GM10847 (cell line): ENCODE data around the gene PTPRE.

Source experiments
- POLR2A ChIP-seq: IDR thresholded peaks from 2 replicates; pipeline ENCODE4 v1.6.1; 2011; ENCODE audit not compliant: insufficient read length; ENCODE audit errors: extremely low read depth

Gene PTPRE

DNA sequence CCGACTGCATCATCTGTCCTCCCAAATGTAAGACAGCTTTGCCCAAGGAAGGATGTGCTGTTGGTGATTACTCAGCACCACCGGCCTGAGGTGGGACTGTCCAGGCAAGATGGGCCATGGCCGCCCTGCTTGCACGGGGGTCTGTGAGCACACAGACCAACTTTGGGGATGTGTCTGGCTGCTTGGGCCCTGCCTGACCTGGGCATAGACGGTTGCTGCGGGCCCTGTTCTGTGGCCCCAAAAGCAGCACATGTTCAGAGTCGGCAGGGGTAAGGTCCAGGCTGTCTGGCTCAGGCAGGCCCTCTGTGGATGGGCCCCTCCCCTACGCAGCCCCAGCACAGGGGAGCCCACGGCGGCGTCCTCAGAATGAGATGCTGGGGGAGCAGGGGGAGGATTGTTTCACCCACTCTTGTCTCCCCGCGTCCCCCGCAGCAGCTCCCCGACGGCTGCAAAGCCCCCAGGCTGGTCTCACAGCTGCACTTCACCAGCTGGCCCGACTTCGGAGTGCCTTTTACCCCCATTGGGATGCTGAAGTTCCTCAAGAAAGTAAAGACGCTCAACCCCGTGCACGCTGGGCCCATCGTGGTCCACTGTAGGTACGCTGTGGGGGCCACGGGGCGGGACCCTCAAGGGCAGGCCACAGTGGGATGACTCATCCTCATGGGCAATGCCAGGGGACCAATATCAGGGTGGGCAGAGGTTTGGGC is 160.9 kb downstream of the PTPRE start:
- no peak for TF ChIP-seq POLR2A

DNA sequence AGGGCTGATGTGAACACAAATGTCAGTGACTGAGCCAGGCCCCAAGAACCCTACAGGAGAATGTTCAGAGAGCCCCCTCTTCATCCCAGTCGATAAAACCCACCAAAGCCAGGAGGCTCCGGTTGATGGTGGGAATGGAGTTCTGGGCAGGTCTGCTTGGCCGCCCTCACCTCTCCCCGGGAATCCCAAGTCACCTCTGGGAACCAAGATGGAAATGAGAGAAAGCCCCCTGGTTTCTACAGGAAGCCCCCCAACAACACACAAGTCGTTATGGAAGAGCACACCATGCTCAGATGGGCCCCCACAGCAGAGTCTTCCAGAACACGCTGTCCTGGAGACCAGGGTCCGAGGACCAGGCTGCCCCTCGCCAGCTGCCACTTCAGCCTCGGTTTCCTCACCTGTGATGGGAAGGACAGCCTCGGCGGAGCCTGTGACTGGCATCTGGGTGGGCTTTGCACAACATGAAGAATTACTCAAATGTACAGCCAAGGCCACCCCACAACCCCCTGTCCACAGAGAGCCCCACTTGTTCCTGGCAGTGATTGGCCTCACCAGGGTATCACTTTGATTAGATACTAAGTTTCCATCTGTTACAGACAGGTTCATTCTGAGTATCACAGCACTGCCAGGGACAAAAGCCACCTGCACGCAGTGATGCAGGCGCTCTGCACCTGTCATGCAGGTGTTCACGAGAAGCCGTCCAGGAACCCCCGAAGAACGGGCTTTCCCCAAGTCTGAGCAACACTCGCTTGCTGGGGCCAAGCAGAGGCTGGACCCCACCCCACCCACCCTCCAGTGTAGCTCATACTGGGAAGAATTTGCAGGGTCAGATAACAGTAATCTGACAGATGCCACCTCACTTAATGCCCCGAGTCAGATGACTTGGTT is 161.7 kb downstream of the PTPRE start:
- no peak for TF ChIP-seq POLR2A

DNA sequence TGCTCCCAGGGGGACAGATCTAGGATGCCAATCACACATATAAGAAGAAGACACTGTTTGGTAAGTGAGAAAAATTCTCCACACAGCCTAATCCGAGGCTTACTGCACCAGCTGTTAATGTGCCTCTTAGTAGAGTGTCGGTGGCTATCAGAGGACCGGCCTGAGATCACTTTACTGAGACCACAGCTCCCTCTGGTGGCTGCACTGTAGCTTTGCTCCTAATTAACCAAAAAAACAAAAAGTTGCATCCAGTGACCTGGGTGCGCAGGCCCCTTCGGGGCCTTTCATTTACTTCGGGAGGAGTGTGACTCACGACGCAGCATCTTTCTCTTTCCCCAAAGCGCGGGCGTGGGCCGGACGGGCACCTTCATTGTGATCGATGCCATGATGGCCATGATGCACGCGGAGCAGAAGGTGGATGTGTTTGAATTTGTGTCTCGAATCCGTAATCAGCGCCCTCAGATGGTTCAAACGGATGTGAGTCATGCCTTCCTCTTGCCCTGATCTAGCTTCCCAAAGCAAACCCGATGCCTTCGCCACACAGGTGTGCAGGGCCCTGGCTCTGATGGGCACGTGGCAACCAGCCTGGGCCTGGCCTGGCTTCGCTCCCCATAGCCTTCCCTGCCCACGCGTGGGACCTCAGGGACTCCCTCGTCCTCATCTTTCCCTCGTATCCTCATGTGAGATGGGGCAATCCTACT is 162.6 kb downstream of the PTPRE start:
- TF ChIP-seq POLR2A: no peak

DNA sequence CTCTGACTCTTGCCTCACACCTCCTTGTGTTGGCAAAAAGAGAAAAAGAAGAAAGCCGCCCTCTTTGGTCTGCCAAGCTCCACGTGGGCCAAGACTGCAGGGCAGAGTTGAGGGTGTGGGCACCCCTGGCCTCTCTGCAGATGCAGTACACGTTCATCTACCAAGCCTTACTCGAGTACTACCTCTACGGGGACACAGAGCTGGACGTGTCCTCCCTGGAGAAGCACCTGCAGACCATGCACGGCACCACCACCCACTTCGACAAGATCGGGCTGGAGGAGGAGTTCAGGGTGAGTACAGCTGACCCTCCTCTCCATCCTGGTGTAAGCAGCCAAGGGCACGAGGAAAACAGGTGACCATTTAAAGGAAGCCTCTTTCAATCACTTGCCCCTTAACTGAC is 163.3 kb downstream of the PTPRE start:
- TF ChIP-seq POLR2A: no peak

DNA sequence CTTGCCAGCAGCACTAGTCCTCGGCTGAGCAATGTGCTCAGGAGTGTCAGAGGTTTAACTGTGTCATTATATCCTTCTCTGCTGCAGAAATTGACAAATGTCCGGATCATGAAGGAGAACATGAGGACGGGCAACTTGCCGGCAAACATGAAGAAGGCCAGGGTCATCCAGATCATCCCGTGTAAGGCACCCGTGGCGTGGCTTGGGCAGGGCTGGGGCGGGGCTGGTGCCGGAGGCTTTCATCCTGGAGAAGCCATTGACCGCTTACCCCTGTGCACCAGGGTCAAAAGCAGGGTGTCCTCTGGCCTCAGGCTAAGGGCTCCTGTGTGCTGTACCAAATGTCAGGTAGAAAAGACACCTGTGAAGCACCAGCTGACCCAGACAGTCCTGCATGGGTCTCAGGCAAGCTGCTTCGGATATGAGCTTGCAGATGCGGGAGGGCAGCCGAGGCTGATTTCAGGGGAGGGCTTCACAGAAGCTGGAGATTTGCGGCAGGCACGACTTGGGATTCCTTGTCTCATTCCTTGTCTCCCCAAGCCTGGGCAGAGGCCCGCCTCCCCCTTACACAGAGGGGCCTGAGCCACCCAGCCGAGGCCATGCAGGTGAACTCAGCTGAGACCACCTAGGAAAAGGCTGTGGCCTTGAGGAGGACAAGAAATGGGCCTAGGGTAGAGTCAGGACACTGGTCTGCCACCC is 164.0 kb downstream of the PTPRE start:
- TF ChIP-seq POLR2A: no peak

DNA sequence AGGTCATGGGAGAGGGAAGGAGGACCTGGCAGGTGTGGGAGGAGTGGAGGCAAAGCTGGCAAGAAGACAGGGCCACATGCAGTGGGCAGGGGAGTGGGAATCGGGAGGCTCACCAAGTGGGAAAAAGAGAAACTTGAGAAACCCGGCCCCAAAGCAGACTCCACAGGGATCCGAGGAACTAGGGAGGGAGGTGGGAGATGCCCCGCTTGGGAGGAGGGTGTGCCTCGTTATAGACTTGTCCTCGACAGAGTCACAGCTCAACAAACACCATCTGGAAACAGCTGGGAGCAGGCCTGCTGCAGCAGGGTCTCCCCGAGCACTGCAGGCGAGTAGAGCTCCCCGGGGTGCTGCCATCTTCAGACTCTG is 164.5 kb downstream of the PTPRE start:
- TF ChIP-seq POLR2A: no peak

DNA sequence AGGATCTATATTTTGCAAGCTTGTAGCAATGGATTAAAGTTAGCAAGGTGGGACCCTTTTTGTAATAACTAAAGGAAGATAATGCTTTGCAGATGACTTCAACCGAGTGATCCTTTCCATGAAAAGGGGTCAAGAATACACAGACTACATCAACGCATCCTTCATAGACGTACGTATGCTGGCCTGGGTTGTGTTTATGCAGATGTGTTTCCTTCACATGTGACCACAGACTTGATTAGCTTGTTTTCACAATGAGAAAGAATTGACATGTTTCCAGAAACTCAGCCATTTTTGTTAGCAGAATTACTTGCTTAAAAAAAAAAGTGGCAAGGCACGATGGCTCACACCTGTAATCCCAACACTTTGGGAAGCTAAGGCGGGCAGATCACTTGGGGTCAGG is 165.1 kb downstream of the PTPRE start:
- TF ChIP-seq POLR2A: no peak

DNA sequence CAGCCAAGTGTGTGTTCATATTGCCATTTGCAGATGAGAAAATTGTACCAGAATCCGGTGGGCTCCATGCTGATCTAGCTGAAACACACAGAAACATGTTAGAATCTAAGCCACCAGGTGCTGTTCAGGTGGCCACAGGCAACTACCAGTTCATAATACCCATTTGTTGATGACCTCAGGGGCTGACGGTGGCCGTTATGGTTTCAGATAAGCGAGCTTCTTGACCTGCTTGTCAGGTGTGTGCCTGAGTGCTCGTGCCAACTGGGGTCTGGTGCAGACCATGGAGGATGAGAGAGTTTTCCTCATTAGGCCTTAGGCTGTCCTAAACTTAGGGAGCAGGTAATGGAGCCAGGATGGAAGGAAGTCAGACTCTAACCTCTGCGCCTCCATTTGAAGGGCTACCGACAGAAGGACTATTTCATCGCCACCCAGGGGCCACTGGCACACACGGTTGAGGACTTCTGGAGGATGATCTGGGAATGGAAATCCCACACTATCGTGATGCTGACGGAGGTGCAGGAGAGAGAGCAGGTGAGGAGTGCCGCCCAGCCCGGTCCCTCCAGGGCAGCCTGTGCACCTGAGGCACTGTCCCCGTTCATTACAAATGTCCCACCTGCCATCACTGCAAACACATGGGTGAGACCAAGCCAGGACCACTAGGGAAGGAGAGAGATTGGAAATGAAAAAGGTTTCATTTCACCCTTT is 166.2 kb downstream of the PTPRE start:
- TF ChIP-seq POLR2A: no peak

DNA sequence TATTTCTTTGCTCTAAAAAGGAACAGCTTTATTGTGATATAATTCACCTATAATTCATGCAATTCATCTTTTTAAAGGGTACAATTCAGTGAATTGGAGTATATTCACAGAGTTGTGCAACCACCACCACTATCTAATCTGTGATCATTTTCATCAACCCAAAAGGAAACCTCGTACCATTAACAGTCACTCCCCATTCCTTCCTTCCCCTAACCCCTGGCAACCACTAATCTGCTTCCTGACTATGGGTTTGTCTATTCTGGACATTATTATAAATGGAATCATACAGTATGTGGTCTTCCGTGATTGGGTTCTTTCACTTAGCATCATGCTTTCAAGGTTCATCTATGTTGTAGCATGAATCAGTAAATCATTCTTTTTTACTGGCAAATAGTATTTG is 167.0 kb downstream of the PTPRE start:
- TF ChIP-seq POLR2A: no peak

DNA sequence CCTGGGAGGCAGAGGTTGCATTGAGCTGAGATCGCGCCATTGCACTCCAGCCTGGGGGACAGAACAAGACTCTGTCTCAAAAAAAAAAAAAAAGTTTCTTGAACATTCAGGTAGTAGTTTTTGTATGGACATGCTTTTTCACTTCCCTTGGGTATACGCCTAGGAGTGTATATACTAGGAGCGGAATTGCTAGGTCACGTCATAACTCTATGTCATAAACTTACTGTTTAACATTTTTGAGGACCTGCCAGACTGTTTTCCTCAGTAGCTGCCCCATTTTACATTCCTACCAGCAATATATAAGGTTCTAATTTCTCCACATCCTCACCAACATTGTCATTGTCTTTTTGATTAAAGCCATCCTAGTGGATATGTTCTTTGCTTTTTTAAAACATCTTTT is 167.7 kb downstream of the PTPRE start:
- no peak for TF ChIP-seq POLR2A

DNA sequence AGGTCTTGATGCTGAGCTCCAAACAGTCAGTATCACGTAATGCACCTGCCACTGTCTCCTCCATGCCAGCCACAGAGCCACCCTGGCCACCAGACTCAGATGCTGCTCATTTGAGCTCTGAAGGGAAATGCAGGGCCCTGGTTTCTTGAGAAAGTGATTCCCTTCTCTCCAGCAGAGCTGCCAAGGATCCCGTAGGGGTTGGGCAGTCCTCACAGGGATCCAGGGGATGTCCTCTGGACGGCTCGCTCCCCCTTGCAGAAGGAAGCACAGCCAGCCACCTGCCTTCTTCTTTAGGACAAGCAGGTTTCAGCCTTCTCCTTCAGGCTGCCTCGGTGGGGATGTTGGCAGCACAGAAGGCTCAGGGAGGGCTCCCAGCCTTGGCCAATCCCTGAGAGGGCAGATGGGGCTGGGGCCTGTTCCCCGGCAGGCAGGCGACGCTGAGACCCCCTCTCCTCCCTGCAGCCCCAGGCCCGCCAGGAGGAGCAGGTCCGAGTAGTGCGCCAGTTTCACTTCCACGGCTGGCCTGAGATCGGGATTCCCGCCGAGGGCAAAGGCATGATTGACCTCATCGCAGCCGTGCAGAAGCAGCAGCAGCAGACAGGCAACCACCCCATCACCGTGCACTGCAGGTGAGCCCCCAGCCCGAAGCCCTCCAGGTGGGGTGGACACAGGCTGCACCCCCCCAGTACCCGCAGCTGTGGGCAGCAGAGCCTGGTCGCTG is 170.4 kb downstream of the PTPRE start:
- TF ChIP-seq POLR2A: no peak

DNA sequence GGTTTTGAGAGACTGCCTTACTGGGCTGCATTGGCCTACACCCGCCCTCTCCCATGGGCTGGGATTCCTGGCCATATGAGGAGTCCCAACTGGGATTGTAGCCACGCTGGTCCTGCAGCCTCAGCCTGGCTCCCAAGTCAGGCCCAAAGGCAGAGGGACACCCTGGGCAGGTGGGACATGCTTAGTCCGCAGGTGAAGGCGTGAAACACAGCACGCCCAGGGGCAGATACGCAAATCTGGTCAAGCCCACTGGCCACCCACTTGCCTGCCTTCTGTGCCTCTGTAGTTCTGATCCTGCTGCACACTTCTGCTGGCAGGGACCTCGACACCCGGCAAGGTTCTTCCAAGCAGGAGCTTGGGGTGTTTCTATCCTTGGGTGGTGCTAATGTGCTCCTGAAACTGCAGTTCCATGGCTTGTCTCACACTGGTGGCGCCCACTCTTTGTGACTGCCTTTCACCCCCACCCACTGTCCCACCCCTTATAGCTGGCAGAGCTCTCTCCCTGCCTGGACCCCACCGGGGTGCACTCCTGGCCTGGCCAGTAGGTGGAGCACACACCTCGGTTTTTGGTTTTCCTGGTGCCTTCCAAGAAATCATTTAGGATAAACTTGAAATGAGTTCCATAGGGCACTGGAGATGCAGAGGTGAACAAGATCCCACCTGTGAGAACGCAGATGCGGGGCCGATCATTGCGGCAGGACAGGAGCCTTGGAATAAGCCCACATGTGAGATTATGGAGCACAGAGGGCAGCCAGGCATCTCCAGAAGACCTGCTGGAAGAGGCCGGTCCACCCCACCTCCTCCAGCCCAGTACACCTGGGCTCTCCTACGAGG is 171.4 kb downstream of the PTPRE start:
- TF ChIP-seq POLR2A: no peak

DNA sequence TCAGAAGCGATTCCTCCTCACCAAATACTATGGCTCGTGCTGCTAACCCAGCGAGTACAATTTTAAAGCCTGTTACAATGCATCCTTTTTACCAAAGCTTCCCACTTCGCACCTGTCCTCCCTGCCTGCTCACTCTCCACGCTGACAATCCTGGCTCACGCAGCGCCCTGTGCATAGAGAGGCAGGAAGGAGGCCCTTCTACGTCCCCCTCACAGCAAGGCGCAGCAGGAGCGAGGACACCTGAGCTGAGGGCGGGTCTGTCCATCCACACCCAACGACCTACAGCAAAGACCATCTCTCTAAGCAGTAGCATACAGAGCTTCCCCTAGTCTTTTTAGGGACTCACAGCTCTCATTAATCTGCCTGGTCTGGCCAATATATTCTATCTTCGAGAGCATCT is 173.3 kb downstream of the PTPRE start:
- TF ChIP-seq POLR2A: no peak
